ENCODE results near the gene ABLIM2.

GRCh38 chr4:8140915-8141314, 17.7 kb downstream of the ABLIM2 start:
- no peak for TF ChIP-seq CTCF (IDR thresholded peaks at IDR 0.05)
- TF ChIP-seq POLR2A (IDR thresholded peaks at IDR 0.05), result no peak

Measured in body of pancreas (tissue), 4 donors.